NCI-H1417 treated with DMSO at 0.1 percent for 48 hours (cell line): ENCODE results near the gene TUSC7.

ENCODE experiments used
- DNase-seq: peaks from one replicate; lab custom pipeline; 2025; lab: John Stamatoyannopoulos, UW

Gene TUSC7

DNA sequence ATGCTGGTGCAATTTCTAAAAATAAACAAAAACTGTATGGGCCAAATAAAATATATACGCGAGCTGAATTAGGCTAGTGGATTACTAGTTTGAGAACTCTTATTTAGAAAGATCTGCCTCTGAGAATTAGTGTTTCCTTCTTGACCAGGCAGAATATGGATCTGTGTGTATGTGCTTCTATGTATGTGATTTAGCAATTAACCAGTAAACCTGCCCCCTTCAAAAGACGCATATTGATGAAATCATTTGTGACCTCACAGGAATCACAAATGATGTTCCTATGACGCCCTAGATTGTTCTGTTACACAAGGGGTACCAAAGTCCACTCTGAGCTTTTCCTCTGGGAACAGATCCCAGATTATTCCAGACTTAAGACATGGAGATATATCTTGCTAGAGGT lies at the start of gene TUSC7:
TSS of gene TUSC7 (plus strand) at position 301 of the 400 bp plus-strand sequence.
- no peak for DNase-seq

DNA sequence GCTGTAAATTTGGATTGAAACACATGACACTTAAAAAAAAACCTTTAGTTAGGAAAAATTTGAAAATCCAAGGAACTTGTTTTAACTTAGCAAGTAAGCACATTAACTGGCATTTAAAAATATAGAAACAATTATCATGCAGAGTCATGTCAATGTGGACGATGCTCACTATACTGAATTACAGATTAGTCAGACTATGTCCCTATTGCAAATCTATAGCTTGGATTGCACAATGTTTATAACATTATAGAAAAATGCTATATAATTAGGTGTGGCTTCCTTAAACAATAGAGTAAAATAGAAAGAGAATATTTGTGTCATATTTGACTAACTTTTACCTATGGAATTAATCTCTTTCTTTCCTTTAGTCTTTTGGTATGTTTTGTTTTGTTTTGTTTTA lies 48.4 kb upstream of the TUSC7 start:
- no peak for DNase-seq

DNA sequence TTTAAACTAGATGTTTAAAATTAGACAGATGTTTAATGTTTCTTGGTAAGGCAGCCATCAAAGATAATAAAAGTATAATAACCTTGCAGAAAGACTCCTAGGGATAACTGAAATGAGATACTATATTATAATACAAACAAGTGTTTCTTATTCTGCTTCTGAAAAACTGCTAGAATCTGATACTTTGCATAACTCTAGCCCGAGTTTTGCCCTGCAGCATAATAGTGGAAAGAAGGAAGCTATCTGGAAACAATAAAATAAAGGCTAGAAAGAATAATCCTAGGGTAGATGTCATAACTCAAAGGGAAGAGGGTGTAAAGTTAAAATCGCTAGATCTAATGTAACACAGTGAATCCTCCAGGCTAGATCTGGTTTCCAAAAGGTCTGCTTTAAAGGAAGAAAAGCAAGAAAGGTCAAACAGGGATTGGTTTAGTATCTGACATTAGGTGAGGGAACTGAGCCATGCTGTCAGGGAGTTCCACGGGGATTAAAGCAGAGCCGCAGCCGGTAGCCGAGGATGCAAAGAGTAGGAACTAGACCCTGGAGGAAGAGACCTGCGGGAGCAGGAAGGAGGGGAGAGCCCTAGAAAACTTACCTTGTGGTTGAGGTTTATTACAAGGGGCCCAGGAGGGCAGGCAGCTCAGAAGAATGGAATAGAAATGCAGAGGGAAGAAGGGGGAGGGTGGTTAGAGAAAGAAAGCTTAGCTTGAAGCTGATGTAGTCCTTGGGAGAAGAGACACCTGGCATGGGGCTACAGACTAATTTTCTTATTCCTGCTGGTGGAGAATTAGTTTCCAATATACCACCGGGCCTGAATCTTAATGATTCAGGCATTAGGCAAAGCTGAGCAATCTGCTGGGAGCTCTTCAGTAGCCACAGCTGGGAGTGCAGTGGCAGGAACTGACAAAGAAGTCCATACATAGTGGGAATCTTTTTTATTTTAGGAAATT lies 46.1 kb upstream of the TUSC7 start:
- no peak for DNase-seq

DNA sequence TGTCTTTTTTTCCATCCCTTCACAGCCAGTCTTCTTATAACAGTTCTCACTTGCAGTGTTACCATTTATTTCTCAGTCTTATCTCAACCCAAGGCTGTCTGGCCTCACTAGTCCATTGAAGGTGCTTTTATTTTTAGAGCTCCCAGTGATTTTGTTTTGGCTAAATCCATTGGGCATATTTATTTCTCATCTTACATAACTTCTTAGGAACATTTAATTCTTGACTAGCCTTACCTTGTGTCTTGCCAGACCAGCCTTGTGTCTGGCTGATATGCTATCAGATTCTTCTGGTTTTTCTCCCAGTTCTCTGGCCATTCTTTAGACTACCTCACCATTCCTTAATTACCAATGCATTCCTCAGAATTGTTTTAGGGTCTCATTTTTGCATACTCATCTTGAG lies 42.3 kb upstream of the TUSC7 start:
- no peak for DNase-seq

DNA sequence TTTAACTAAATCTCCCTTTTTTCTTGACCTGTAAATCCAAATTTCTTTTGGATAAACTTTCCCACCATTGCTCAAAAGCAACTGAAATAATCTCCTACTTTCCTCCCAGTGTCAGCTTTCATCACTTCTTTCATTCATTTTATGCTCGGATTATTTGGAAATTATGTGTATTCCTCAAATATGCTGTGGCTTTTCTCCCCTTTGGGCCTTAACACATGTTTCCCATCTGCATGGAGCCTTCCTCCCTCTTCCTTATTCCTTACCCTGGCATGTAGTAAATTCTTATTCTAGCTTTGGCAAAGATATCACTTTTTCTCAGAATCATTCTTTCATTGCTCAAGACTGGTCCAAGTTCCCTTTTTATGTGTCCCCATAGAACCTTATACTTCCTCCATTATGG lies 41.8 kb upstream of the TUSC7 start:
- no peak for DNase-seq

DNA sequence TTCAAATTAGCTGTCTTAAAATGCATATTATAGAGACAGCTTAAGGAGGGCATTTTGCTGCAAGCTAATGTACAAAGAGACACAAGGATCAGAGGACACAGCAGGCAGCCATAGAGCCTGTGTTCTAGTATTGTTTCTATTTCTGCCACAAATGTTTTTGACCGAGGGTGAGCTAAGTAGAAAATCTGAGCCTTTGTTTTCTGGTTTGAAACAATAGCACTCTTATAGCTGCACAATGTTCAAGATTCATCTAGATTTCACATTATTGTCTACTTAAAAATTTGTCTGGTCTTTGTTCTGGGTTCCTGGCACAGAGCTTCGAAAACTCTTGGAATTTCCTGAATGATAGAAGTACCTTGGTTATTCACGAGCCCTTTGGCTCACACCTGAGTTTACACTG lies 40.0 kb upstream of the TUSC7 start:
- no peak for DNase-seq

DNA sequence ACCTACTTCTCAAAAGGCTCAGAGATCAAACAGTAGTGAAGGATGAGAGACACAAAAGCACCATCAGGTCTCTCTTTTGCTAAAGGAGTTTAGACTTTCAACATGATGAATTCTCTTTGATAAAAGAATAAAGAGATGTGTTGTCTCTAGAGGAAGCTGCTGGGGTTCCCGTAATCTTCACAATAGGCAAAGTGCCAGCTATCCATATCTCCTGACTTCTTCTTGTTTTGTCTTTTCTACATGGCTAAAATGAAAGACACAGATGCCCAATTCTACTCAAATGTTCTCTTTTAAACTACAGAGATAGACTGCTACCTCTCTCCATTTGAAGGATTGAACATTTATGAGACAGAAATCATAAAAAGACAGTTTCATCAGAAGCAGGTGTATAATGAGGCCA lies 38.4 kb upstream of the TUSC7 start:
- DNase-seq = no peak

DNA sequence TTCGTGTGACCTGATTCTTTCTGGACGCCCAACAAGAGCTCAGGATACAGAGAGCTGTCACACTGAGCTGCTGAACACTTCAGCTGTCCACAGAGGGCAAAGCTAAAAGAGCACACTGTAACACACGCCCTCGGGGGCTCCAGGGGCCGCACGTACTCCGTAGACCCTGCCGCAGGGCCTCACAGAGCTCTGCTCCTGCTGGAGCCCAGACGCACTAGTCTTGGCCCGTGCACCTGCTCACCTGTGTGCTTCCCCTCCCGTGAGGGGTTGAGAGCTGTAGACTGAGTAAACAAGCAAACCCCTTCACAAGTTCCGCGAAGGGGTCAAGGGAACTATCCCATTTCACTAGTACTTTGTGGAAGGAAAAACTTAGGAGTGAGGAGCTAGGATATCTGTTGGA lies 30.7 kb upstream of the TUSC7 start:
- no peak for DNase-seq

DNA sequence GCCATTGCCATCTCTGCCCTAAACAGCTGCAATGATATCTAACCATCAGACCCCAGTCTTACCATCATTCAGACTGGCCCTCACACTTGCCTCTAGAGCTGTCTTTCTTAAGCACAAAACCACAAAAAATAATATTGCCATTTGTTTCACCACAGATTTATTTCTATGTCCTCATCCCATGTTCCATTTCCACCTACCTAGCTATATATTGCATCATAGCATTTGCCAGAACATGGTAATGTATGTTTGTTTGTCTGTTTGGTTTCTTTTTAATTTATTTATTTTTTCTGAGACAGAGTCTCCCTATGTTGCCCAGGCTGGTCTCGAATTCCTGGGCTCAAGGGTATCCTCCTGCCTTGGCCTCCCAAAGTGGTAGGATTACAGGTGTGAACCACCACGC lies 18.5 kb upstream of the TUSC7 start:
- no peak for DNase-seq

DNA sequence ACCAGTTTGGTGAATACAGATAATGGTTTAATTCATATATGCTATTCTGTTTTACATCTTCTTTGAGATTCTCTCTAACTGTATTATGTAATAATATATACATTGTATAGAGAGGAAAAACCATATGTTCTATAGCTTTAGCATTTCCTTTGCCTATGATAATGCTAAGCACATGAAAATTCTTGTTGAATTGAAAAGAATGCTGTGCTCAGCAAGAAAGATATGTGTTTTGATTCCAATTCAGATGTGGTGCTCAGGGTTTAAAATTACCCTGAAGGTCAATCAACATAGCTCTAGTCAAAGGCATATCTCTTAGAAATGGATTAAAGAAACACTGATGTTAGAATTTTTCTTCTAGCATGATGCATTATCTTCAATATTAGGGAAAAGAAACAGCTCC lies 8.5 kb upstream of the TUSC7 start:
- no peak for DNase-seq

DNA sequence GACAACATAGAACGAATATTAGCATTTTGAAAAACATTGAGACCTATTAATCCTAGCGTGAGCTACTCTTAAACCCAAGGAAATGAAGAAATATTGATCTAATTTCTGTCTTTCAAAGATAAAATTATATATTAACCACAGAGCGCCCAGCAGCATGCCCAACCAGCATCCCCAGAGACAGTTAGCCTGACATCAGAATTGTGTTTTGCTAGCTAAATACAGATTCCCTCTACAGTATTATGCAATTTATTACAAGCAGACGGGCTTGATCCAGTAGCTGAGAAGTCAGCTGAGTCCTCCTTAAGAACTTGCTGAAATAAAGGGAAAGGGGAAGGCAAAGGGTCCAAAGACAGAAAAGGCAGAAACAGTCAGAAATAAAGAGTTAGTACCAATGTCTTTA lies 7.2 kb upstream of the TUSC7 start:
- DNase-seq = no peak

DNA sequence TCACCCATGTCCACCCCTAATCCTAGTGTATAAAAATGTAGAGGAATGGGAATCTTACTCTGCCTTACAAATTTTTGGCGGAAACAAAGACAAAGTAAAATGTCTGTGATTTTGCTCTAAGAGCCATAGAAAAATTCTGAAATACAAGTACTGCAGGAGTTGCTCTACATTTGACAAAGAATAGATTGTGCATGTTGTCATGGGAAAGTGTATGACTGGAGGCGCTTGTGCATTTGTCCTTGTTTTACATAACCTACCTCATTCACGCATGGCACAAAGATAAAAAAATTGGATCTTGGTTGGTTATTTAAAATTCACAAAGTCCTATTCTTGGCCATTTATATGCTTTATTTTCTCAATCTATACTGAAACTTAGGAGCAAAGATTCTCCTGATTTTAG lies 2.0 kb upstream of the TUSC7 start:
- DNase-seq = no peak

DNA sequence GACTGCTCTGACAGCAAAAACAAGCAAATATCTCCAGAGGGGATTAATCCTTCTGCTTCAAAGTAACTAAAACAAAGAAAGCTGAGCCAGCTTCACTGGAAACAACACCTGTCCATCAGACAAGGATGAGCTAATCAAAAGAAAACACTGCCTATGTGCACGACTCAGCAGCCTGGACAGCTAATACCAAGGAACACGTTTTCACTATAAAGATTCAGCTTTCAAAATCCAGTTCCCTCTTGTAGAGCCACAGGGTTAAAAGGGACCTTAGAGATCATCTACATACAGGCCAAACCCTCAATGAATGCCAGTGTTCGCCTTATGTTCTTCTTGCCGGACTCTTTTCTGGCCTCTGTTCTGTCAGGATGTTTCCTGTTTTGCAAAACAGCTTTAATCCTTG lies 6.9 kb downstream of the TUSC7 start:
- no peak for DNase-seq

DNA sequence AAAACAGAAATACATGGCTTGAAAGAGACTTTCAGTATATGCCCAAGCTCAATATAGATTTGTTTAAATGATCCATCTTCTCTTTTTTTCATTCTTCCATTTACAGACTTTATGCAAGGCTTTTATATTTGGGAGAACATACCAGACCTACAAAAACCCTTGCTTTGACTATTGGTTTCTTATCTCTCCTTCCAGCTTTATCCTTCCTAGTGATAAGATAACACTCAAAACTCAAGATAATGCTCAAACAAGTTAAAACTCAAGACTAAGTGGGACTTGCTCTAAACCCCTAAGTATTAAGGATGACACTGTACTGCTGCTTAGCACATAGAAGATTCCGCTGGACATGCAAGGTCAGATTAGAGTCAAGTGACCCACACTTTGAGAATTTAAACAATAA lies 8.0 kb downstream of the TUSC7 start:
- no peak for DNase-seq

DNA sequence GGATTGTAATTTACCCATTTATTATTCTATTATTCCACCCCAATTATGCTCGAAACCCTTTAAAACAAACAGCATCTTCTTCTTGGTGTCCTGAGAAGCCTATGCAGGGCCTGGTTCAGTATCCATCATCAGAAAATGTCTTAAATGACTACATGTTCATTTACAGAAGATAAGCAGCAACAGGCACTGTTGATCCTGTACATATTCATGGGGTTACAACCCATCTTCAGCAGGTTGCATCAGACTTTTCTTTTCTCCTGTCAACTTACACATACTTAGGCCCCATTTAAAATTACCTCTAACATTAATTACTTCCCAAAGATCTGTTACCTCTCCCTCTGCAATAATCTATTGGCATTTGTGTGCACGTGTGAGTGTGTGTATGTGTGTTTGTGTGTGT lies 18.9 kb downstream of the TUSC7 start:
- no peak for DNase-seq

DNA sequence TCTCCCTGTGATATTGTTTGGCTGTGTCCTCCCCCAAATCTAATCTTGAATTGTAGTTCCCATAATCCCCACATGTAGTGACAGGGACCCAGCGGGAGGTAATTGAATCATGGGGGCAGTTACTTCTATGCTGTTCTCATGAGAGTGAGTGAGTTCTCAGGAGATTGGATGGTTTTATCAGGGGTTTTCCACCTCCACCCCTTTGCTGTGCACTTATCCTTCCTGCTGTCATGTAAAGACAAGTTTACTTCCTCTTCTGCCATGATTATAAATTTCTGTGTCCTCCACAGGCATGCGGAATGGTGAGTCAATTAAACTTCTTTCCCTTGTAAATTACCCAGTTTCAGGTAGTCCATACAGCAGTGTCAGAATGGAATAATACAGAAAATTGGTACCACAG lies 24.7 kb downstream of the TUSC7 start:
- DNase-seq = no peak

DNA sequence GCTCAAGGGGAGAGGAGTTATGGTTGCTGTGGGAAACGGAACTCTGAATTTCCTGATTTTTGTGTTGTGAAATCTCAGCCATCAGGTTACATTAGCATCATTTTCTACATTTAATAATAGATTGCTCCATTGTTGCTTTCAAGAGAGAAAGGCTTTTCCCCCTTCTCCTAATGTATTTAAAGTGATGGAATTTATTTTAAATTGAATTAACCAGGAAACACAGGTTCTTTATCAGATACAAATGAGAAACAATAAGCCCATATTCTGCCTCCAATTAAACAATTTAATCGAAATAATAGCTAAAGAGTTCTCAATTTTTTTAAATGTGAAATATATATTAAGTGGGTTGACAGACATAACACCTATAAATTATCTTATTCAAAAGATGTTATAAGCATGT lies 30.1 kb downstream of the TUSC7 start:
- DNase-seq = no peak

DNA sequence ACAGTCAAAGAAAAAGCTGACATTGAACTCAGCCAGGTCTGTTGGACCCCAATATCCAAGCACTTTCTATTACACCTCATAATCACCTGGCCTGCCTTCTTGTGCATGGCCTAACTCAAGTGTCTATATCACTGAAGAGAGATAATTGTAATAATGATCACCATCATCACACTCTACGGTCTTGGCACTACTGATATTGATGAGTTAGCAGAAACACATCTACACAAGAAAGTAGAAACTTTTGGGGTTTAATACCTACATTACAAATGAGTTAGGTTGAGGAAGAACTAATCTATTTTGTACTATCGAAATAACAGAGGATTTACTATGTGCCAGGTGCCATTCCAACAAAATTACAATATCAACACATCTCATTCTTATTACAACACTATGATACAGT lies 30.7 kb downstream of the TUSC7 start:
- DNase-seq = no peak

DNA sequence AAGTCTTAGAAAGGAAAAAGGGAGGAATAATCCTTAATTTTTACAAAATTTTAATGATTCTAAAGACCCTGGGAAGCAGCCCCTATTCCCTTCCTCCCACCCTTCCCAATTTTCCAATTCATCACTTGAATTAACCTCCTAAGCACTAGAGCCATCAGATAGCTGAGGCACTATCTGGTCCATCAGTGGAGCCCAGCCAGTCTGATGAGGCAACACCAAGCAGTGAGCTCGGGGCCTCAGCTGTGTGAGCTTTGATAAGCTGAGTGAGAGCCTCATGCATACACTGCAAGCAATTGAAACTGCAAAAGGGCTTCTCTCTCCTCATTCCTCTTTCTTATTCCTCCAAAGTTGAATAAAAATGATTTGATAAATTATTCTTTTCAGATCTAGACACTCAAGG lies 31.9 kb downstream of the TUSC7 start:
- DNase-seq = no peak

DNA sequence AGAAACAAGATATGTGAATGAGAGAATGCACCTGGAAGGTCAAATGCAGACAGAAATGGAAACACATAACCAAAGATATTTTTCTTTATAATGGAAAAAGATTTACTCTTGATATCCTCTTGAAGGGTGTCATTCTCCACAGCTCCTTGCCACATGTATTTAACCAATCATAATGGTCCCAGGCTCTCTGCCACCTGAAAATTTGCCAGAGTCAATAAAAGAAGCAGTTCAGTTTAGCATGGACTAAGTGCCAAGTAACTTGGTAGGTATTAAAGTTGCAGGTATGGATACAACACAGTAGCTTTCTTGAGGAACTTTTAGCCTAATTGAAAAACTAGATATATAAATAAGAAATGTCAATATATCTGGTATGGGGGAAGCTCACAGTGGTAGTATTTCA lies 33.5 kb downstream of the TUSC7 start:
- no peak for DNase-seq

DNA sequence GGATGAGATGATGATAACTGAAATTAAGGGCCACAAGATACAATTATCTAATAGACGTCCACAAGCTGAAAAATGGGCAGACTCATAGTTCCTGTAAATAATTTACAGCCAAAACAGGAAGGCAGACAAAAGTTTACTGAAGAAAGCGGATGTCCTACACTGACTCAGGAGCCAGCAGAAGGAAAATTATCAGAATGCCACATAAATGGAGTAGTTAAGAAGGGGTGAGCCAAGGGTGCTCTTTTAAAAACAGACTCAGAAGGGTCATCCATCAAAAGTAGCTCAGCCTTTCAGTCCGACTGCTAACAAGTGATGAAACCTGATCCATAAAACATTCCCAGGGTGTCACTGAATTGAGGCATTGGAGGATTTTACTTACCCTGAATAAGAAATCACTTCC lies 39.8 kb downstream of the TUSC7 start:
- DNase-seq = no peak

DNA sequence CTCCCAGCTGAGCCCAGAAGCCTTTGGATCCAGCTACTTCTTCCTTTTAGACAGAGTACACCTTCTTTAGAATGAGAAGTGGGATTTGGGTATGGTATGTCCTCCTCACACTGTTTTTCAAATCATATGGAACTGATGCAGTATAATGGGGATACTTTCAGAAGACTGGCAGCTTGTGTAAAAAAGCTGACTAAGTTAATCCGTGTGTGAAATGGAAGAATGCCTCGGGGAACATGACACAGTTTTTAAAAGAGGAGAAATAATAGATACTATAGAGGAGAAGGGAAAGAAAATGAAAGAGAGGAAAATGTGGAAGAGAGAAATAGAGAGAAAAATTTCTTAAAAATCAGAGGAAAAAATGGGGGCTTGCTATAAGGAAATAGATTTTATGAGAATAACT lies 47.7 kb downstream of the TUSC7 start:
- DNase-seq = no peak

DNA sequence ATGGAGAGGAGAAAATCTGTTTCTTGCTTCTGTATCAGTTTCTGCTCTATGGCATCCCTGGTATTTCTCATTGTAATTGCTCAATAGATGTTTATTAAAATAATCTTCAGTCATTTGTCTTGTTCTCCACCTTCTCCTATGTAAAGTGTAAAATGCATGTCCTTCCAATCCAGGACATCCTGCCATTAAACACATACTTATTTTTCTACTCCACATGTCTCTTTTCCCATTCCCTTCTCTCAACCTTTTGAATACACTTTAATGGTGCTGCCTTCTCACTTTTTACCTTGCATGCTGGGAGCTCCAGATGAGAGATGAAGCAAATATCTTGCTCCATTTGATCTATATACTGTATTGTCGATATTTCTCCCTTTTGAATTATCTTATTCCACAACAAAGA lies 49.7 kb downstream of the TUSC7 start:
- DNase-seq = no peak
